Stomach (tissue), 4 donors: ENCODE data around the gene ACR.
"Not testable (repeated sequence)": the region's sequence is repeated elsewhere in the genome, so short reads cannot be mapped to it uniquely, and the experiment has no call there.

Experiments
- EP300 ChIP-seq: sonication (generic); formaldehyde crosslinking; IDR thresholded peaks from one replicate; pipeline ENCODE4 v1.6.1; 2017; ENCODE audit warnings: antibody characterized with exemption
- POLR2A ChIP-seq, 4 donors: fragments of 450-650 bp; IDR thresholded peaks; one replicate each; pipeline ENCODE4 v1.6.1; 2016; ENCODE audit warnings: antibody characterized with exemption in 4 of 4, control low read depth in 2 of 4, mild to moderate bottlenecking in 1 of 4, moderate library complexity in 1 of 4
- POLR2AphosphoS5 ChIP-seq, 3 donors: sonication (generic); formaldehyde crosslinking; IDR thresholded peaks; one replicate each; pipeline ENCODE4 v1.6.1; 2016; ENCODE audit warnings: antibody characterized with exemption in 3 of 3
- TF ChIP-seq, protein P1 (sequence below), 7 experiments: fragments of 450-650 bp in 4 of 7; fragments of 200-600 bp in 3 of 7; sonication (generic) in 3 of 7; IDR thresholded peaks; one replicate each; pipeline ENCODE4 v1.5.1; 2016 to 2019; ENCODE audit warnings: antibody characterized with exemption in 7 of 7, control low read depth in 2 of 7, mild to moderate bottlenecking in 1 of 7

DNA sequence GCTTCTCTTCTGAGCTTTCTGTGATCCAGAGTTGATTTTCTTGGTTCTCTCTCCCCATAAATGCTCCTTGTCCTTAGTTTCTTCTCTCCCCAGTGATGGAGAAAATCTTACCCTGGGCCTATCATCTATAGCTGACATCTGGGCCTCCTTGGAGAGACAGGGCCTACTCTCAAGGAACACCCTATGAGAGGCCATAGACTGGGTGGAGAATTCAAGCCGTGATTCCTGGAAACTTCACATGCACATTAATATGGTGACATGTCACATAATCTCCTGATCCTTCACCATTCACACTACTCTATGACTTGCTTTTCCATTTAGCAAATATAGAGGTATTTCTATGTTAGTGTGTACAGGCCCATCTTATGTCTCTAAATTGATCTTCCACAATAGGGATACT lies 9.5 kb downstream of the ACR start:
- TF ChIP-seq, protein P1, sequence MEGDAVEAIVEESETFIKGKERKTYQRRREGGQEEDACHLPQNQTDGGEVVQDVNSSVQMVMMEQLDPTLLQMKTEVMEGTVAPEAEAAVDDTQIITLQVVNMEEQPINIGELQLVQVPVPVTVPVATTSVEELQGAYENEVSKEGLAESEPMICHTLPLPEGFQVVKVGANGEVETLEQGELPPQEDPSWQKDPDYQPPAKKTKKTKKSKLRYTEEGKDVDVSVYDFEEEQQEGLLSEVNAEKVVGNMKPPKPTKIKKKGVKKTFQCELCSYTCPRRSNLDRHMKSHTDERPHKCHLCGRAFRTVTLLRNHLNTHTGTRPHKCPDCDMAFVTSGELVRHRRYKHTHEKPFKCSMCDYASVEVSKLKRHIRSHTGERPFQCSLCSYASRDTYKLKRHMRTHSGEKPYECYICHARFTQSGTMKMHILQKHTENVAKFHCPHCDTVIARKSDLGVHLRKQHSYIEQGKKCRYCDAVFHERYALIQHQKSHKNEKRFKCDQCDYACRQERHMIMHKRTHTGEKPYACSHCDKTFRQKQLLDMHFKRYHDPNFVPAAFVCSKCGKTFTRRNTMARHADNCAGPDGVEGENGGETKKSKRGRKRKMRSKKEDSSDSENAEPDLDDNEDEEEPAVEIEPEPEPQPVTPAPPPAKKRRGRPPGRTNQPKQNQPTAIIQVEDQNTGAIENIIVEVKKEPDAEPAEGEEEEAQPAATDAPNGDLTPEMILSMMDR (IDR thresholded peaks at IDR 0.05), result not testable (repeated sequence)
- not testable (repeated sequence) for TF ChIP-seq POLR2A (IDR thresholded peaks at IDR 0.05); EP300; POLR2AphosphoS5 (IDR thresholded peaks at IDR 0.05)
